Immature natural killer cell (primary cell): Measurements from ENCODE around the gene SBF1. TPM values are rescaled to one million over a fixed set of nuclear protein-coding genes. Genes with fewer than 3 reads are reported as not detected.

Source experiments
- DNase-seq, 3 donors: peaks; one replicate each; pipeline ENCODE4 v3.0.0; 2022; ENCODE audit warnings: mixed read lengths in 1 of 3
- H3K27ac Mint-ChIP-seq, 6 donors: one replicate each; pipeline ENCODE4 v1.8.0; 2020; ENCODE audit warnings: mixed read lengths in 6 of 6, mild to moderate bottlenecking in 5 of 6, inconsistent platforms in 4 of 6, moderate library complexity in 3 of 6
- H3K27me3 Mint-ChIP-seq, 3 donors: one replicate each; pipeline ENCODE4 v1.8.0; 2020 to 2021; ENCODE audit warnings: low read depth in 3 of 3, mild to moderate bottlenecking in 3 of 3, mixed read lengths in 3 of 3, moderate library complexity in 3 of 3, inconsistent platforms in 1 of 3
- H3K36me3 Mint-ChIP-seq, 3 donors: one replicate each; pipeline ENCODE4 v1.8.0; 2020; ENCODE audit warnings: mixed read lengths in 3 of 3, inconsistent platforms in 2 of 3, mild to moderate bottlenecking in 2 of 3
- H3K4me1 Mint-ChIP-seq, 2 donors: one replicate each; pipeline ENCODE4 v1.8.0; 2020; ENCODE audit warnings: inconsistent platforms in 2 of 2, mild to moderate bottlenecking in 2 of 2, mixed read lengths in 2 of 2, moderate library complexity in 1 of 2
- H3K4me3 Mint-ChIP-seq, 5 donors: one replicate each; pipeline ENCODE4 v1.8.0; 2020; ENCODE audit warnings: mild to moderate bottlenecking in 5 of 5, mixed read lengths in 5 of 5, inconsistent platforms in 3 of 5, moderate library complexity in 3 of 5
- H3K9me3 Mint-ChIP-seq, 6 donors: one replicate each; pipeline ENCODE4 v1.8.0; 2020; ENCODE audit warnings: mild to moderate bottlenecking in 6 of 6, mixed read lengths in 6 of 6, inconsistent platforms in 4 of 6, moderate library complexity in 3 of 6
- polyA plus RNA-seq, 3 donors: library from polyadenylated mRNA; unstranded; fragments of 300-500 nt; fragmentation: Illumina TruSeq; gene quantifications; one replicate each; pipeline ENCODE4 v1.2.3, GENCODE V29; 2021

Gene SBF1
- polyA plus RNA-seq, 3 donors from 2014 or later = 12.1 to 42.8 (median 14.2) TPM

DNA sequence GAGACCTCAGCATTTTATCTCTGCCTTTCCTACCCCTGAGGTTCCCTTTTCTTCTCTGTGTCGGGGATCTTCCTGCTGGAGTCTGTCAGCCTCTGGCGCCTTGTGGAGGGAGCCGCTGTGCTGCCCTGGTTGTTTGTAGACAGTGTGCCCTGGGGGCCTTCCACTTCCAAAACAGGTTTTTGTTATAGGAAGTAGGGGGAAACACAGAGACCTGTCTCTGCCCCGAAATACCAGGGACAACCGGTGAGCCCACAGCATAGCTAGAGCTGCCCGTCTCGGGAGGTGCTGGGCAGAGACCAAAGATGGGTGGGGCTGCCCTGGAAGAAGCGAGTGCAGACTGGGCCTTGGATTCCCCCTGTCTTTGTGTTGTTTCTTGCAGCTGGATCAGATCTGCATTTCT is 41.2 kb upstream of the SBF1 start:
- no peak for DNase-seq
- H3K27me3 Mint-ChIP-seq = peaks cover 3 to 7% (median 4%) of the 10 kb centered on the region in 3 donors
- H3K36me3 Mint-ChIP-seq = no peaks in the 10 kb centered on the region
- peaks cover 0 to 6% of the 10 kb centered on the region in 2 donors for H3K4me1 Mint-ChIP-seq
- no peak overlapping the region for H3K27ac Mint-ChIP-seq
- H3K9me3 Mint-ChIP-seq = no peaks in the 10 kb centered on the region
- no peak overlapping the region for H3K4me3 Mint-ChIP-seq

DNA sequence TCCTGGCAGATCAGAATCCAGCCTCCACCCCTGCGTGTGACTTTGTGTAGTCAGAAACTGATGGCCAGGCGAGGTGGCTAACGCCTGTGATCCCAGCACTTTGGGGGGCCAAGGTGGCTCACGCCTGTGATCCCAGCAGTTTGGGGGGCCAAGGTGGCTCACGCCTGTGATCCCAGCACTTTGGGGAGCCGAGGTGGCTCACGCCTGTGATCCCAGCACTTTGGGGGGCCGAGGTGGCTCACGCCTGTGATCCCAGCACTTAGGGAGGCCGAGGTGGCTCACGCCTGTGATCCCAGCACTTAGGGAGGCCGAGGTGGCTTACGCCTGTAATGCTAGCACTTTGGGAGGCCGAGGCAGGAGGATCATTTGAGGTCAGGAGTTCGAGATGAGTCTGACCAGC is 38.3 kb upstream of the SBF1 start:
- H3K4me1 Mint-ChIP-seq = peaks cover 17 to 19% of the 10 kb centered on the region in 2 donors
- no peak for DNase-seq
- no peaks in the 10 kb centered on the region for H3K9me3 Mint-ChIP-seq
- peaks cover 2 to 8% (median 7%) of the 10 kb centered on the region in 3 donors for H3K27me3 Mint-ChIP-seq
- H3K27ac Mint-ChIP-seq = no peak overlapping the region
- H3K4me3 Mint-ChIP-seq = no peak overlapping the region
- no peaks in the 10 kb centered on the region for H3K36me3 Mint-ChIP-seq

DNA sequence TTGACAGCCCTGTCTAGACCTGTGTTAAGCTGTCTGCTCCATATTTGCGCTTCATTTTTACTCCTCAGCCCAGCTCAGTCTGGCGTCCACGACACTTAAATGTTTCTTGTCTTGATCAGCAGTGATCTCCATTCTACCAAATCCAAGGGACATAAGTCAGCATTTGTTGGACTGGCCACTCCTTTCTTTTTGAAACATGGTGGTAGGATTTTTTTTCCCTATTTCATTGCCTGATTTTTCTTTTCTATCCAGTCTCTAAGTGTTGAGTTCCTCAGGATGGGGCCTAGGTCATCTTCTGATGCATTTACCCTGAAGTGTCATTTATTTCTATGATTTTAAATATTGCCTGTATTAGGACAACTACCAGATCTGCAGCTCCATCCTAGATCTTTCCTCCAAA is 34.1 kb upstream of the SBF1 start:
- peaks cover 19 to 23% of the 10 kb centered on the region in 2 donors for H3K4me1 Mint-ChIP-seq
- peak overlapping the region; percentile 92 to 95 (median 94) for H3K4me3 Mint-ChIP-seq
- H3K27me3 Mint-ChIP-seq = peaks cover 3 to 7% (median 4%) of the 10 kb centered on the region in 3 donors
- H3K36me3 Mint-ChIP-seq = no peaks in the 10 kb centered on the region
- no peak for DNase-seq
- no peaks in the 10 kb centered on the region for H3K9me3 Mint-ChIP-seq
- H3K27ac Mint-ChIP-seq = peak overlapping the region; percentile 94 to 99 (median 97)

DNA sequence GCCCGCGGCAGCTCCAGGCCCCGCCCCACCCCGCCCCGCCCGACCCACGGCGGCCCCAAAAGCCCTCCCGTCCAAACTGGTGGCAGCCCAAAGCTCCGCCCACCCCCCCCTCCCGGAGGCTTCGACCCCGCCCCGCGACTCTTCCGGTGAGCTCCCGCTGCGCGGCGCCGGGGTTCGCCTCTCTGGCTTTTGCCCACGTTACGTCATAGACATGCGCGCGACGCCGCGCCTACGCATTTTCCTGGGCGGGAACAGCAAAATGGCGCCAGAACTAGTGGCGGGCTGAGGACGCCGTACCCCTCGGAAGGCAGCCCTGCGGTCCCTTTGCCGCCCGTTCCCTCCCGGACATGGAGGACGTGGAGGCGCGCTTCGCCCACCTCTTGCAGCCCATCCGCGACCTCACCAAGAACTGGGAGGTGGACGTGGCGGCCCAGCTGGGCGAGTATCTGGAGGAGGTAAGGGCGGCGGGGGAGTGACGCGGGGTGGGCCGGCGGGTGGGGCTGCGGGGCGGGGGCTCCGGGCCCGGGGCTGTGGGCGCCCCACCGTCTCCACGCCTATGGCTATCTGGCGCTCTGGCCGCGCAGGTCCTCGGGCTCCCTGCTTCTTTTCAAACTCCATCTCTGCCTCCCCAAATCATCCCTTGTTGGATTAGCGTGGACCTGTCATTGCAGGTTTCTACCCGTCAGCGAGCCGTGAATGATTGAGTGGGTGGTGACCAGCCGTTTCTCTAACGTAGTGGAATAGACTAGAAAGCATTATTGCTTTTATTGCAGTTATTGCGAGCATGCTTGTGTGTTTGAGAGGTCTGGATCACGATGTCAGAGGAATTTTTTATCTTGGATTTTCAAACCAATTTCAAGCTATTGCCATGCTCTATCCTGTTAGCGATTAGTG is 33.4 kb upstream of the SBF1 start, which contains the start of gene NCAPH2:
Gene NCAPH2, plus strand, starts transcription at position 234 of the 894 bp plus-strand sequence. Its CDS starts 114 bp downstream, at position 348.
- Mint-ChIP-seq H3K9me3 (no peaks in the 10 kb centered on the region), H3K27me3 (peaks cover 3 to 7% (median 4%) of the 10 kb centered on the region in 3 donors), H3K27ac (peak within 1 kb of the TSS; percentile 94 to 99 (median 97)), H3K4me3 (peak within 1 kb of the TSS; percentile 92 to 95 (median 94)), H3K36me3 (no peaks in the 10 kb centered on the region), H3K4me1 (peaks cover 19 to 23% of the 10 kb centered on the region in 2 donors)
- peak; percentile 96 to 98 (median 97) for DNase-seq

DNA sequence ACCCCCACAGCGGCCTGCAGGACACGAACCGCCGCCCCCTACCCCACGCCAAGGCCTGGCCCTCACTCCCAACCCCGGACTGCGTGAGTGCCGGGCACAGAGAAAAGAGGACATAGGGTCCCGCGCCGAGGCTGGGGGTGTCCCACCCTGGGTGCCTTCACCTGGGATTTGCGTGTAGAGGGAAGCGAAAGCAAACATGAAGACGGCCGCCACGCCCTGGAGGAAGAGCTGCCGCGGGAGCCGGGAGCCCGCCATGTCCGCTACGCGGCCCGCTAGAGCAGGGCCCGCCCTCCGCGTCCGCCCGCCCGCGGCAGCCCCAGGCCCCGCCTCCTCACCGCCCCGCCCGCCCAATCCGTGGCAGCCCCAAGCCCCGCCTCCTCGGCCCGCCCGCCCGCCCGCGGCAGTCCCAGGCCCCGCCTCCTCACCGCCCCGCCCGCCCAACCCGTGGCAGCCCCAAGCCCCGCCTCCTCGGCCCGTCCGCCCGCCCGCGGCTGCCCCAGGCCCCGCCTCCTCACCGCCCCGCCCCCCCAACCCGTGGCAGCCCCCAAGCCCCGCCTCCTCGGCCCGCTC is 32.7 kb upstream of the SBF1 start, which contains the start of gene LMF2:
Gene LMF2, minus strand, starts transcription at position 282 of the 570 bp plus-strand sequence. Its CDS starts 27 bp downstream, at position 255.
- H3K4me1 Mint-ChIP-seq = peaks cover 19 to 23% of the 10 kb centered on the region in 2 donors
- peak; percentile 86 to 92 (median 89) for DNase-seq
- peaks cover 3 to 7% (median 4%) of the 10 kb centered on the region in 3 donors for H3K27me3 Mint-ChIP-seq

DNA sequence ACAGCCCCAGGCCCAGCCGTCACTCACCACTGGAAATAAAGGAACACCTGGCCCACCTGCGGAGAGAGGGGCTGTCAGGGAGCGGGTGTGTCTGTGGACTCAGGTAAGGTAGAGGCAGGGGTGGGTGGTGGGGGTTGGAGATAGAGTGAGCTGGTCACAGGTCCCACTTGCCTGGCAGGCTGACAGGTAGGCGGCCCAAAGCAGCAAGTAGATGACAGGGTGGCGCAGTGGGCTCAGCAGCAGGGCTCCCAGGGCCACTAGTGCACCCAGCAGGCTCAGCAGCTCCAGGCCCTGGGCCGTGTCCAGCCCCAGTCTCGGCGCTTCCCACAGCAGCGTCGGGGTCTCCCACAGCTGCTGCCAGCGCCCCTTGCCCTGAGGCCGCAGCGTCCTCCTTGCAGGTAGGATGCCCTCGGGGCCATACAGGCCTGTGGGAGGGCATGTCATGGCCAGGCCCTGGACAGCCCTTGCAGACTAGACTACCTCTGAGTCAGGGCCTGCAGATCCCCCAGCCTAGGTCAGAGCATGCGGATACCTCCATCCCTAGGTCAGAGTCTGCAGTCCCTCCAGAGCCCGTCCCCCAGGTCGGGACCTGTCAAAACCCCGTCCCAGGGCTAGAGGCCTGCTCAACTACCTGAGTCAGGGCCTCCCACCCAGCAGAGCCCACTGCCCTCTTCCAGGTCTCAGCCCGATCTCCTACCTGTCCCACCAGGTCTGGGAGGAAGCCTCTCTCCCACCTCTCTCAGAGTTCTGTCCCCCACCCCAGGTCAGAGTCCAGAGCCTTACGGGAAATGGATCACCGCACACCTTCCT is 32.0 kb upstream of the SBF1 start:
- Mint-ChIP-seq H3K4me3 (peak overlapping the region; percentile 85 to 93 (median 91)), H3K27me3 (peaks cover 3 to 7% (median 4%) of the 10 kb centered on the region in 3 donors), H3K36me3 (no peaks in the 10 kb centered on the region), H3K9me3 (no peaks in the 10 kb centered on the region), H3K27ac (peak overlapping the region; percentile 80 to 96 (median 92)), H3K4me1 (peaks cover 19 to 23% of the 10 kb centered on the region in 2 donors)
- DNase-seq = no peak

More for the DNA sequence above, 32.7 kb upstream of the SBF1 start, which contains the start of gene LMF2:
- H3K4me3 Mint-ChIP-seq = peak within 1 kb of the TSS; percentile 92 to 95 (median 94)
- H3K36me3 Mint-ChIP-seq = no peaks in the 10 kb centered on the region
- H3K27ac Mint-ChIP-seq = peak within 1 kb of the TSS; percentile 94 to 99 (median 97)
- H3K9me3 Mint-ChIP-seq = no peaks in the 10 kb centered on the region

DNA sequence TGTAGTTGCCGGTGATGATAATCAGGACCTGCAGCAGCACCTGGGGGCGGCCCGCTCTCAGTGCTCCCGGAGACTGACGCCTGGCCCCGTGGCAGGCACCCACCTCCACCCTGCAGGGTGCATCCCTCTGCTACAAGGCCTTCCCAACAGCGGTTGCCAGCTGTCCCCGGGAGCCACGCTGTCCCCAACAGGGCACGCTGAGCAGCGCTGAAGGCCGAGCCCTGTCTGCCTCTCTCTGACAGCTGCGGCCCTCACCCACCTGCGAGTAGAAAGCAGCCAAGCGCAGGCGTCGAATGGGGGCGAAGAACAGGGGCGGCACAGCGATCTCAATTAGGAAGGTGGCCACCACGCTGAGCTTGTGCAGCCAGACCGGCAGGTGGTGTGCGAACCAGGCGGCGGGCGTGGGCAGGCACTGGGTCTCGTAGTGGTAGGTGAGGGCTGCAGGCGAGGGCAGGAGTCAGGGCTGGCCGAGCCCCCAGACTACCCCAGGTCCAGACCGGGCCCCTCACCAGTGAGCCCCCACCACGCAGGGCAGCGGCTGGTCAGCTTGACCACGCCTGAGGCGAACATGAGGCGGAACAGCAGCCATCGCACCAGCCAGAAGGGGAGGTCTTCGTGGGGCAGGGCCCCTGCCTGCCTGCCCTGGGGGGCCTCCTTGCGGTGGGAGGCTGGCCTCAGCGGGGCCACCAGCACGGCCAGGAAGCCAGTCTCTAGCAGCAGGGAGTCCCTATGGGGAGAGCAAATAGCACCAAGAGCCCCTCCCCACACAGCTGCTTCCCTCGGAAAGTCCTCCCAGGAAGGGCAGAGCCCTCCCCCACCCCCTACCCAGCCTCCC is 31.2 kb upstream of the SBF1 start:
- no peaks in the 10 kb centered on the region for H3K9me3 Mint-ChIP-seq
- no peak for DNase-seq
- H3K27me3 Mint-ChIP-seq = peaks cover 3 to 7% (median 4%) of the 10 kb centered on the region in 3 donors
- H3K4me3 Mint-ChIP-seq = peak overlapping the region in 4 of 5 donors; percentile 32 to 93 (median 92)
- peak overlapping the region in 1 of 6 donors; percentile 16 for H3K27ac Mint-ChIP-seq
- peaks cover 19 to 23% of the 10 kb centered on the region in 2 donors for H3K4me1 Mint-ChIP-seq
- no peaks in the 10 kb centered on the region for H3K36me3 Mint-ChIP-seq

DNA sequence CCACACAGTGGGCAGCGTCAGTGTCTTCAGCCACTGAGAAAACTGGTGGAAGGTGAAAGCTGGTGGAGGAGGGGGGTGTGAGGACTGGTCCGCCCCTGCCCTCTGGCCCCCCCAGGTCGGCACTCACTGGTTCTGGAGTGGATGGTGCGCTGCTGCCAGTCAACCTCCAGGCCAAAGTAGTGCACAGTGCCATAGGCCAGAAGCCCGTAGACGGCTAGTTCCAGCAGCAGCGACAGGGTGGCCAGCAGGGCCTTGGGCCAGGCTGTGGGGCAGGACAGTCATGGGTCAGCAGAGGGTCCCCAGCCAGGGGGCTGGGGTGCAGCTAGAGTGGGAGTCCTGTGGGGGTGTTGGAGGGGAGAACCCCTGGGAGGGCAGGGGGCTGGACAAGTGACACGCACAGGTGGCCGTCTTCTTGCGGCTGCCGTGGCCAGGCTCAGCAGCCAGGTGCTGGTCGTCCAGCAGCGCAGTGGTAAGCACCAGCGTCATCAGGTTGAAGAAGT is 30.5 kb upstream of the SBF1 start:
- peaks cover 3 to 7% (median 4%) of the 10 kb centered on the region in 3 donors for H3K27me3 Mint-ChIP-seq
- DNase-seq = no peak
- peak overlapping the region in 1 of 5 donors; percentile 8 for H3K4me3 Mint-ChIP-seq
- no peaks in the 10 kb centered on the region for H3K9me3 Mint-ChIP-seq
- H3K36me3 Mint-ChIP-seq = no peaks in the 10 kb centered on the region
- peaks cover 19 to 23% of the 10 kb centered on the region in 2 donors for H3K4me1 Mint-ChIP-seq
- no peak overlapping the region for H3K27ac Mint-ChIP-seq

DNA sequence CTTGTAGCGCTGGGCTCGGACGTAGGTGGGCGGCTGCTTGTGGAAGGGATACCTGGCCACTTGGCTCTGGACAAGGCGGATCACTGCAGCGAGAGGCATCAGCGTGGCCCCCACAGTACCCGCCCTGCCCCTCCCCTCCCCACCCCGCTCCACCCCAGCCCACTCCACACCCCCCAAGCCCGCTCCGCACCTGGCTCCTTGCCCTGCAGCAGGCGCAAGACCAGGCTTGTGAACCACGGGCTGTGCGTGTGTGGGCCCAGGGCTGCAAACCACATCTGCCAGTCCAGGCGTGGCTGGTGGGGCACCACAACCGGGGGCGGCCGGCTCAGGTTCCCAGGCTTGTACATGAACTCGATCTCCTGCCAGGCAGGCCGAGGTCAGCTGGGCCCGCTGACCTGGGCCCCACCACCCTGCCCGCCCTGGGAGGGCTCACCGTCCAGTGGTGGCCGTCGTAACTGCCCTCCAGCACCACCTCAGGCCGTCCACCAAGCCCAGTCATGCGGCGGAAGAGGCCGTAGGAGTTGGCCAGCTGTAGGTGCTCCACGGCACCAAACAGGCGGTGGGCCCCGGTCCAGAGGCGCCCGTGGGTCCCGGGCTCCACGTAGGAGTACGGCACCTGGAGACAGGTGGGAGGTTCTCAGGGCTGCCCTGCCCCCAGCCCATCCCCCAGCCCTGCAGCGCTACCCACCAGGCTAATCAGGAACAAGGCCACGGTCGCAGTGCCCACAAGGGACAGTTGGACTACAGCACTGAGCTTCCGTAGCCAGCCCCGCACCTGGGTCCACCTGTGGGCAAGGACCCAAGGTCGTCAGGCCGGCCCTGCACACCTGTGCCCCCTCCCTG is 29.8 kb upstream of the SBF1 start:
- no peak for DNase-seq
- Mint-ChIP-seq H3K9me3 (no peaks in the 10 kb centered on the region), H3K27ac (no peak overlapping the region), H3K4me1 (peaks cover 16 to 22% of the 10 kb centered on the region in 2 donors), H3K4me3 (no peak overlapping the region), H3K36me3 (no peaks in the 10 kb centered on the region), H3K27me3 (peaks cover 3 to 7% (median 3%) of the 10 kb centered on the region in 3 donors)

DNA sequence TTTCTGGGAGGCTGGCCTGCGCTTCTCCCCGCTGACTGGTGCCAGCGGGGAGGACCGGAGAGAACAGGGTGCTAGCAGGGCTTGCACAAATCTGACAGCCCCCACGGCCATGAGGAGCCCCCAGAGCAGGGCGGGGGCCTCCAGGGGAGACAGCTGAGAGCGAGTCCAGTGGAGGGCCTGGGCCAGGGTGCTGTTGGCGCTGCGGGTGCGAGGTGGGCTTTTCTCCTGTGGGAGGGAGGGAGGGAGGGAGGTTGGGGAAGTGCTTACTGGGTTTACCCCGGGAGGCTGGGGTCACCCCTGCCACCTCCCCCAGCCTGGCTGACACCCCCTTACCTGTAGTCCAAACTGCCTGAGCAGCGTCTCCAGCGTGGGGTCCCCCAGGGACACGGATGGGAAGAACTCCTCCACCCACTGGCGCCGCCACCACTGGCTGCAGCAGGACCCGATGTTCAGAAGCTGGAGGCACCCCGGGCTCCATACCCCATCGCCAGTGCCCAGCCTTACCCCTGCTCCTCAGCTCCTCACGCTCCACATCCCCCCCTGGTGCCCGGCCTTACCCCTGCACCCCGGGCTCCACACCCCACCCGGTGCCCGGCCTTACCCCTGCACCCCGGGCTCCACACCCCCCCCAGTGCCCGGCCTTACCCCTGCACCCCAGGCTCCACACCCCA is 28.8 kb upstream of the SBF1 start:
- DNase-seq = no peak
- H3K36me3 Mint-ChIP-seq = no peaks in the 10 kb centered on the region
- H3K27me3 Mint-ChIP-seq = peaks cover 3 to 6% (median 3%) of the 10 kb centered on the region in 3 donors
- no peak overlapping the region for H3K27ac Mint-ChIP-seq
- H3K4me1 Mint-ChIP-seq = peaks cover 10 to 12% of the 10 kb centered on the region in 2 donors
- no peak overlapping the region for H3K4me3 Mint-ChIP-seq
- no peaks in the 10 kb centered on the region for H3K9me3 Mint-ChIP-seq

DNA sequence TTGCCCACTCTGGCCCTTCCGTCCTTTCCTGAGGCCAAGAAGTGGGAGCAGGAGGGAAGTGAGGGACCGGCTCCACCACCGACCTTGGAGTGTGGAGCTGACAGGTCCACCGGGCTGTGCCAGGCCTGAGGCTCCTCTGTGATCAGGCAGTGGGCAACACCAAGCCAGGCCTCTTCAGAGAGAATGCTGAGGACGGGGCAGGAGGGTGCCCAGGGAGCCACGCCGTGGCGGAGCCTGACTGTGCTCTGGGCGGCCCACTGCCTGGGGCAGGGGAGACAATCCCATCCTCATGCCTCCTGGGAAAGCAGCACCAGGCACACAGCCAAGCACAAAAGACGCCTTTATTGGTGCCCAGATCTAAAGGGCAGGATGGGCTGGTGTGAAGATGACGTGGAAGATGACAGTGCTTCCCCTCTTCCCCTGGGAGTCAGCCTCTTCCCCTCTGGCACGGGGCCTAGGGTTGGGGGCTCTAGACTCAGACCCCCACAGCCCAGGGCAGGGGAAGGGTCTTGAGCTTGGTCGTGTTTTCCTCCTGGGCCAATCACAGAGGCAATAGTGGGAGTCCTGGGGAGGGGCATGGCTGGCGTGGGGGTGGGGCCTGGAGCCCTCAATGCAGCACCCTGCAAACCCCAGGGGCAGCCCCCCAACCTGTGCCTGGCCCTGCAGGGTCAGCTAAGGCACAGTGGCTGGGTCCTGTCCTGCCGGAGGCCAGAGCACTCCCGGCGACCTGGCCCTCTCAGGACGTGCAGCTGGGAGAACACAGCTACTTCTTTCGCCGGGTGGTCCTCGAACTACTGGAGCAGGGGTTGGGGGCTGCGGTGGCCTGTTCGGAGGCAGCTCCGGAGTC is 28.0 kb upstream of the SBF1 start:
- H3K27ac Mint-ChIP-seq = no peak overlapping the region
- no peaks in the 10 kb centered on the region for H3K36me3 Mint-ChIP-seq
- H3K9me3 Mint-ChIP-seq = no peaks in the 10 kb centered on the region
- H3K4me1 Mint-ChIP-seq = peaks cover 8 to 10% of the 10 kb centered on the region in 2 donors
- no peak for DNase-seq
- H3K4me3 Mint-ChIP-seq = no peak overlapping the region
- peaks cover 0 to 4% (median 0%) of the 10 kb centered on the region in 3 donors for H3K27me3 Mint-ChIP-seq
